Measurements from ENCODE around the gene TMED7.

Gene TMED7

GRCh38 chr5:115644046-115644445 is 18.2 kb upstream of the TMED7 start:
- no peak for TF ChIP-seq CTCF (IDR thresholded peaks at IDR 0.05; ENCODE audit: borderline replicate concordance, control extremely low read depth, extremely low read depth, insufficient read depth, missing control alignments)
- no peak for DNase-seq (ENCODE audit: low spot score)
- in situ Hi-C loops (cut with MboI; ENCODE audit: low sequenced_read_pairs, unreplicated experiment): no loop called here

GRCh38 chr5:115641948-115642347 is 16.1 kb upstream of the TMED7 start:
- in situ Hi-C loops (cut with MboI; ENCODE audit: low sequenced_read_pairs, unreplicated experiment): no loop called here
- no peak for TF ChIP-seq CTCF (IDR thresholded peaks at IDR 0.05; ENCODE audit: borderline replicate concordance, control extremely low read depth, extremely low read depth, insufficient read depth, missing control alignments)
- no peak for DNase-seq (ENCODE audit: low spot score)

- DNase-seq (ENCODE audit: low spot score): no peak
- in situ Hi-C loops (cut with MboI; ENCODE audit: low sequenced_read_pairs, unreplicated experiment): no loop called here
- no peak for TF ChIP-seq CTCF (IDR thresholded peaks at IDR 0.05; ENCODE audit: borderline replicate concordance, control extremely low read depth, extremely low read depth, insufficient read depth, missing control alignments)
Observed at GRCh38 chr5:115640274-115640673, 14.4 kb upstream of the TMED7 start.

- DNase-seq (ENCODE audit: low spot score): no peak
- in situ Hi-C loops (cut with MboI; ENCODE audit: low sequenced_read_pairs, unreplicated experiment): no loop called here
- no peak for TF ChIP-seq CTCF (IDR thresholded peaks at IDR 0.05; ENCODE audit: borderline replicate concordance, control extremely low read depth, extremely low read depth, insufficient read depth, missing control alignments)
Observed at GRCh38 chr5:115639377-115639776, 13.5 kb upstream of the TMED7 start.

GRCh38 chr5:115637507-115637906 is 11.7 kb upstream of the TMED7 start:
- DNase-seq (ENCODE audit: low spot score): no peak
- in situ Hi-C loops (cut with MboI; ENCODE audit: low sequenced_read_pairs, unreplicated experiment): no loop called here
- TF ChIP-seq CTCF (IDR thresholded peaks at IDR 0.05; ENCODE audit: borderline replicate concordance, control extremely low read depth, extremely low read depth, insufficient read depth, missing control alignments): no peak

- DNase-seq (ENCODE audit: low spot score): no peak
- TF ChIP-seq CTCF (IDR thresholded peaks at IDR 0.05; ENCODE audit: borderline replicate concordance, control extremely low read depth, extremely low read depth, insufficient read depth, missing control alignments): no peak
- in situ Hi-C loops (cut with MboI; ENCODE audit: low sequenced_read_pairs, unreplicated experiment): no loop called here
Observed at GRCh38 chr5:115636008-115636407, 10.2 kb upstream of the TMED7 start.
